Measurements from ENCODE around the gene PTPRD. TPM values are rescaled to one million over a fixed set of nuclear protein-coding genes. Genes with fewer than 3 reads are reported as not detected.

Gene PTPRD
- total and polyA plus RNA-seq, 2 donors from 2014 or later = 6.4 to 78.9 TPM

GRCh38 chr9:9222730-9223129, 1390.1 kb downstream of the PTPRD start:
- no peaks in the 10 kb centered on the region for H3K27me3 ChIP-seq (ENCODE audit: control insufficient read depth, insufficient read depth, low read length)
- no peak for FAIRE-seq
- H3K9me3 ChIP-seq (ENCODE audit: control insufficient read depth in 2 of 3, insufficient read depth in 1 of 3, low read length in 3 of 3) = no peaks in the 10 kb centered on the region
- no peak overlapping the region for H3K4me3 ChIP-seq (ENCODE audit: low read length in 3 of 3)
- no peaks in the 10 kb centered on the region for H3K4me1 ChIP-seq (ENCODE audit: control insufficient read depth in 2 of 3, insufficient read depth in 2 of 3, low read depth in 1 of 3, low read length in 3 of 3)
- no peak for TF ChIP-seq CTCF (IDR thresholded peaks at IDR 0.05; ENCODE audit: borderline replicate concordance, extremely low read depth, insufficient read depth)
- DNase-seq = no peak
- H3K36me3 ChIP-seq (ENCODE audit: control insufficient read depth in 2 of 3, insufficient read depth in 3 of 3, low read length in 3 of 3) = no peaks in the 10 kb centered on the region
- no peak overlapping the region for H3K27ac ChIP-seq (ENCODE audit: low read depth in 2 of 2, low read length in 2 of 2)
- H3K9ac ChIP-seq (ENCODE audit: low read length in 3 of 3) = no peak overlapping the region
- intact Hi-C loops (cut with DNase I) = no loop called here

- H3K36me3 ChIP-seq (ENCODE audit: control insufficient read depth in 2 of 3, insufficient read depth in 3 of 3, low read length in 3 of 3) = no peaks in the 10 kb centered on the region
- no peak overlapping the region for H3K9ac ChIP-seq (ENCODE audit: low read length in 3 of 3)
- no peaks in the 10 kb centered on the region for H3K27me3 ChIP-seq (ENCODE audit: control insufficient read depth, insufficient read depth, low read length)
- intact Hi-C loops (cut with DNase I) = no loop called here
- FAIRE-seq = no peak
- H3K4me3 ChIP-seq (ENCODE audit: low read length in 3 of 3) = no peak overlapping the region
- TF ChIP-seq CTCF (IDR thresholded peaks at IDR 0.05; ENCODE audit: borderline replicate concordance, extremely low read depth, insufficient read depth) = no peak
- no peak overlapping the region for H3K27ac ChIP-seq (ENCODE audit: low read depth in 2 of 2, low read length in 2 of 2)
- DNase-seq = no peak
- H3K4me1 ChIP-seq (ENCODE audit: control insufficient read depth in 2 of 3, insufficient read depth in 2 of 3, low read depth in 1 of 3, low read length in 3 of 3) = no peaks in the 10 kb centered on the region
- H3K9me3 ChIP-seq (ENCODE audit: control insufficient read depth in 2 of 3, insufficient read depth in 1 of 3, low read length in 3 of 3) = no peaks in the 10 kb centered on the region
Observed at GRCh38 chr9:9216934-9217333, 1395.9 kb downstream of the PTPRD start.

- intact Hi-C loops (cut with DNase I) = no loop called here
- Histone ChIP-seq H3K4me1 (ENCODE audit: control insufficient read depth in 2 of 3, insufficient read depth in 2 of 3, low read depth in 1 of 3, low read length in 3 of 3) (no peaks in the 10 kb centered on the region), H3K9ac (ENCODE audit: low read length in 3 of 3) (no peak overlapping the region), H3K4me3 (ENCODE audit: low read length in 3 of 3) (no peak overlapping the region), H3K36me3 (ENCODE audit: control insufficient read depth in 2 of 3, insufficient read depth in 3 of 3, low read length in 3 of 3) (no peaks in the 10 kb centered on the region), H3K27me3 (ENCODE audit: control insufficient read depth, insufficient read depth, low read length) (no peaks in the 10 kb centered on the region), H3K9me3 (ENCODE audit: control insufficient read depth in 2 of 3, insufficient read depth in 1 of 3, low read length in 3 of 3) (no peaks in the 10 kb centered on the region), H3K27ac (ENCODE audit: low read depth in 2 of 2, low read length in 2 of 2) (no peak overlapping the region)
- FAIRE-seq = no peak
- no peak for DNase-seq
- TF ChIP-seq CTCF (IDR thresholded peaks at IDR 0.05; ENCODE audit: borderline replicate concordance, extremely low read depth, insufficient read depth) = no peak
Observed at GRCh38 chr9:9215050-9215449, 1397.8 kb downstream of the PTPRD start.

- no peak overlapping the region for H3K9ac ChIP-seq (ENCODE audit: low read length in 3 of 3)
- TF ChIP-seq CTCF (IDR thresholded peaks at IDR 0.05; ENCODE audit: borderline replicate concordance, extremely low read depth, insufficient read depth) = no peak
- H3K36me3 ChIP-seq (ENCODE audit: control insufficient read depth in 2 of 3, insufficient read depth in 3 of 3, low read length in 3 of 3) = no peaks in the 10 kb centered on the region
- DNase-seq (peak in 4 of 5 donors; percentile 20 to 52 (median 49)), FAIRE-seq (no peak)
- H3K27ac ChIP-seq (ENCODE audit: low read depth in 2 of 2, low read length in 2 of 2) = no peak overlapping the region
- no peaks in the 10 kb centered on the region for H3K4me1 ChIP-seq (ENCODE audit: control insufficient read depth in 2 of 3, insufficient read depth in 2 of 3, low read depth in 1 of 3, low read length in 3 of 3)
- no peaks in the 10 kb centered on the region for H3K9me3 ChIP-seq (ENCODE audit: control insufficient read depth in 2 of 3, insufficient read depth in 1 of 3, low read length in 3 of 3)
- intact Hi-C loops (cut with DNase I) = no loop called here
- no peaks in the 10 kb centered on the region for H3K27me3 ChIP-seq (ENCODE audit: control insufficient read depth, insufficient read depth, low read length)
- H3K4me3 ChIP-seq (ENCODE audit: low read length in 3 of 3) = no peak overlapping the region
Observed at GRCh38 chr9:9214066-9214465, 1398.7 kb downstream of the PTPRD start.

Data from kidney (tissue), 14 donors.